ENCODE data around the gene AUH. TPM values are rescaled to one million over a fixed set of nuclear protein-coding genes. Genes with fewer than 3 reads are reported as not detected.

Gene AUH
- total RNA-seq, 6 donors from 2014 or later = 13.7 to 38.5 (median 24.4) TPM

- DNase-seq (no peak), ATAC-seq (ENCODE audit: low FRiP score in 2 of 2) (no peak)
- H3K36me3 ChIP-seq = peaks cover 0 to 32% (median 9%) of the 10 kb centered on the region in 4 donors
- peaks cover 0 to 6% (median 3%) of the 10 kb centered on the region in 4 donors for H3K4me1 ChIP-seq
- no peaks in the 10 kb centered on the region for H3K9me3 ChIP-seq
- no peak overlapping the region for H3K27ac ChIP-seq
- 94 to 96% methylated on average over 3 of the region's 3 CpGs for WGBS, 2 donors
- TF ChIP-seq POLR2A (IDR thresholded peaks at IDR 0.05) (no peak), EP300 (IDR thresholded peaks at IDR 0.05) (no peak), POLR2AphosphoS5 (IDR thresholded peaks at IDR 0.05) (no peak), CTCF (IDR thresholded peaks at IDR 0.05) (no peak)
- no peaks in the 10 kb centered on the region for H3K27me3 ChIP-seq
- no peak overlapping the region for H3K4me3 ChIP-seq
Observed at GRCh38 chr9:91342575-91342974, 19.1 kb downstream of the AUH start.

- no peak for ATAC-seq (ENCODE audit: low FRiP score in 2 of 2)
- no peak for DNase-seq
- Histone ChIP-seq H3K4me3 (no peak overlapping the region), H3K4me1 (peaks cover 0 to 6% (median 3%) of the 10 kb centered on the region in 4 donors), H3K27ac (no peak overlapping the region), H3K27me3 (no peaks in the 10 kb centered on the region), H3K9me3 (no peaks in the 10 kb centered on the region), H3K36me3 (peaks cover 0 to 32% (median 9%) of the 10 kb centered on the region in 4 donors)
- 76 to 85% methylated on average over 3 of the region's 3 CpGs for WGBS, 2 donors
- TF ChIP-seq POLR2A (IDR thresholded peaks at IDR 0.05) (no peak), CTCF (IDR thresholded peaks at IDR 0.05) (no peak), POLR2AphosphoS5 (IDR thresholded peaks at IDR 0.05) (no peak), EP300 (IDR thresholded peaks at IDR 0.05) (no peak)
Observed at GRCh38 chr9:91341749-91342148, 20.0 kb downstream of the AUH start.

- TF ChIP-seq POLR2AphosphoS5 (IDR thresholded peaks at IDR 0.05) (no peak), CTCF (IDR thresholded peaks at IDR 0.05) (no peak), POLR2A (IDR thresholded peaks at IDR 0.05) (no peak), EP300 (IDR thresholded peaks at IDR 0.05) (no peak)
- no peaks in the 10 kb centered on the region for H3K9me3 ChIP-seq
- no peaks in the 10 kb centered on the region for H3K27me3 ChIP-seq
- ATAC-seq (ENCODE audit: low FRiP score in 2 of 2) (no peak), DNase-seq (no peak)
- peaks cover 0 to 6% (median 3%) of the 10 kb centered on the region in 4 donors for H3K4me1 ChIP-seq
- H3K27ac ChIP-seq = no peak overlapping the region
- 84 to 87% methylated on average over 3 of the region's 3 CpGs for WGBS, 2 donors
- peaks cover 0 to 32% (median 9%) of the 10 kb centered on the region in 4 donors for H3K36me3 ChIP-seq
- H3K4me3 ChIP-seq = no peak overlapping the region
Observed at GRCh38 chr9:91341258-91341746, 20.4 kb downstream of the AUH start.

- ATAC-seq (ENCODE audit: low FRiP score in 2 of 2) (no peak), DNase-seq (no peak)
- H3K27ac ChIP-seq = no peak overlapping the region
- peaks cover 0 to 6% (median 3%) of the 10 kb centered on the region in 4 donors for H3K4me1 ChIP-seq
- 89 to 95% methylated on average over 1 of the region's 1 CpG for WGBS, 2 donors
- H3K4me3 ChIP-seq = no peak overlapping the region
- peaks cover 0 to 32% (median 9%) of the 10 kb centered on the region in 4 donors for H3K36me3 ChIP-seq
- TF ChIP-seq CTCF (IDR thresholded peaks at IDR 0.05) = no peak
- no peak for TF ChIP-seq POLR2A (IDR thresholded peaks at IDR 0.05)
- no peak for TF ChIP-seq POLR2AphosphoS5 (IDR thresholded peaks at IDR 0.05)
- no peak for TF ChIP-seq EP300 (IDR thresholded peaks at IDR 0.05)
- no peaks in the 10 kb centered on the region for H3K27me3 ChIP-seq
- no peaks in the 10 kb centered on the region for H3K9me3 ChIP-seq
Observed at GRCh38 chr9:91340395-91340967, 21.2 kb downstream of the AUH start.

- Histone ChIP-seq H3K36me3 (peaks cover 0 to 32% (median 8%) of the 10 kb centered on the region in 4 donors), H3K9me3 (no peaks in the 10 kb centered on the region), H3K4me3 (no peak overlapping the region), H3K27me3 (no peaks in the 10 kb centered on the region), H3K27ac (no peak overlapping the region), H3K4me1 (peaks cover 0 to 6% (median 3%) of the 10 kb centered on the region in 4 donors)
- no peak for TF ChIP-seq POLR2AphosphoS5 (IDR thresholded peaks at IDR 0.05)
- no peak for TF ChIP-seq EP300 (IDR thresholded peaks at IDR 0.05)
- no peak for TF ChIP-seq CTCF (IDR thresholded peaks at IDR 0.05)
- no peak for TF ChIP-seq POLR2A (IDR thresholded peaks at IDR 0.05)
- ATAC-seq (ENCODE audit: low FRiP score in 2 of 2) (no peak), DNase-seq (no peak)
Observed at GRCh38 chr9:91338681-91339080, 23.0 kb downstream of the AUH start.
